Measurements from ENCODE around the gene MIOX.
"Not testable (repeated sequence)": the region's sequence is repeated elsewhere in the genome, so short reads cannot be mapped to it uniquely, and the experiment has no call there.

The MIOX gene

DNA sequence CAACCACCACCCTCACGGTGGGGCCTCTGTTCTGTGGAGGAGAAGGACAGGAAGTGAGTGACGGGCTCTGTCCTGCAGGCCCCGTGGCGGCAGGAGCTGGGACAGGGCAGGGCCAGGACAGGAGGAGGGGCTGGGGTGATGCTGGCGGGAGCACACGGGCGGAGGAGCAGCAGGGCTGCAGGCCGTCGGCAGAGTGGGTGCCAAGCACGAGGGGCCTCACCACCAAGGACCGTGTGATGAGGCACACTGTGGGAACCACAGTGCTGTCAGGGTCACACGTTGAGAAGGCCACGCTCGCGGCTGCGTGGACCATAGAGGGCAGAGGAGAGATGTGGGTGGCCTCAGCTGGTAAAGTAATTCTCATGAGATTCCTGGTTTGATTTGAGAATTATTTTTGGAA is 30.2 kb downstream of the MIOX start:
- Histone ChIP-seq H3K36me3 (peaks cover 39 to 96% (median 83%) of the 10 kb centered on the region in 11 experiments), H4K20me1 (peaks cover 0 to 84% (median 64%) of the 10 kb centered on the region in 11 experiments; a peak in 17 of 22 replicates), H3K9ac (peak overlapping the region in 2 of 11 experiments; percentile 23 to 39; a peak in 2 of 22 replicates), H3K4me1 (peaks cover 0 to 19% (median 15%) of the 10 kb centered on the region in 10 experiments; a peak in 15 of 20 replicates), H3K9me3 (replicated peaks in 1 of 11) (no peaks in the 10 kb centered on the region), H3K4me2 (peak overlapping the region in 2 of 11 experiments; percentile 49 to 57; a peak in 2 of 22 replicates), H3K4me3 (no peak overlapping the region), H3K27me3 (no peaks in the 10 kb centered on the region), H3K27ac (no peak overlapping the region)
- no peak for TF ChIP-seq Cebpa-rat (IDR thresholded peaks at IDR 0.05)

- no peak overlapping the region for H3K27ac ChIP-seq
- TF ChIP-seq Cebpa-rat (IDR thresholded peaks at IDR 0.05), result no peak
- peaks cover 0 to 19% (median 15%) of the 10 kb centered on the region in 10 experiments; a peak in 15 of 20 replicates for H3K4me1 ChIP-seq
- no peaks in the 10 kb centered on the region for H3K9me3 ChIP-seq (replicated peaks in 1 of 11)
- H4K20me1 ChIP-seq, result peaks cover under 1 to 84% (median 64%) of the 10 kb centered on the region in 11 experiments; a peak in 20 of 22 replicates
- no peak overlapping the region for H3K4me3 ChIP-seq
- H3K27me3 ChIP-seq, result no peaks in the 10 kb centered on the region
- peaks cover 46 to 96% (median 87%) of the 10 kb centered on the region in 11 experiments for H3K36me3 ChIP-seq
- H3K9ac ChIP-seq, result peak overlapping the region in 3 of 11 experiments; percentile 16 to 39 (median 23); a peak in 2 of 22 replicates
- H3K4me2 ChIP-seq, result no peak overlapping the region
These were observed 31.0 kb downstream of the MIOX start for GRCh38 chr22:50517495-50518260.

- H3K27ac ChIP-seq, result peak overlapping the region in 1 of 11 experiments; percentile 7; a peak in 1 of 22 replicates
- no peaks in the 10 kb centered on the region for H3K27me3 ChIP-seq
- H3K4me1 ChIP-seq, result peaks cover under 1 to 26% (median 17%) of the 10 kb centered on the region in 10 experiments; a peak in 16 of 20 replicates
- H4K20me1 ChIP-seq, result peaks cover 10 to 84% (median 65%) of the 10 kb centered on the region in 11 experiments
- TF ChIP-seq Cebpa-rat (IDR thresholded peaks at IDR 0.05), result no peak
- H3K9me3 ChIP-seq (replicated peaks in 1 of 11), result no peaks in the 10 kb centered on the region
- peak overlapping the region in 4 of 11 experiments; percentile 9 to 29 (median 18); a peak in 2 of 22 replicates for H3K9ac ChIP-seq
- H3K36me3 ChIP-seq, result peaks cover 56 to 96% (median 89%) of the 10 kb centered on the region in 11 experiments
- no peak overlapping the region for H3K4me3 ChIP-seq
- H3K4me2 ChIP-seq, result no peak overlapping the region
These were observed 31.9 kb downstream of the MIOX start for GRCh38 chr22:50518606-50519005.

GRCh38 chr22:50519151-50519550 is 32.5 kb downstream of the MIOX start:
- no peak overlapping the region for H3K4me2 ChIP-seq
- no peak for TF ChIP-seq Cebpa-rat (IDR thresholded peaks at IDR 0.05)
- H3K4me1 ChIP-seq, result peaks cover 6 to 31% (median 23%) of the 10 kb centered on the region in 10 experiments
- H3K27ac ChIP-seq, result no peak overlapping the region
- H3K9me3 ChIP-seq (replicated peaks in 1 of 11), result no peaks in the 10 kb centered on the region
- H3K27me3 ChIP-seq, result no peaks in the 10 kb centered on the region
- peak overlapping the region in 3 of 11 experiments; percentile 9 to 29 (median 19); a peak in 1 of 22 replicates for H3K9ac ChIP-seq
- H4K20me1 ChIP-seq, result peaks cover 15 to 84% (median 65%) of the 10 kb centered on the region in 11 experiments
- H3K4me3 ChIP-seq, result no peak overlapping the region
- H3K36me3 ChIP-seq, result peaks cover 61 to 97% (median 91%) of the 10 kb centered on the region in 11 experiments

GRCh38 chr22:50520184-50520583 is 33.5 kb downstream of the MIOX start:
- H3K4me2 ChIP-seq, H3K4me3 ChIP-seq: not testable (repeated sequence)
- H3K36me3 ChIP-seq, result peaks cover 63 to 91% (median 86%) of the 10 kb centered on the region in 11 experiments

GRCh38 chr22:50520826-50521453 is 34.3 kb downstream of the MIOX start:
- no peak overlapping the region for H3K9ac ChIP-seq
- H3K4me2 ChIP-seq, result no peak overlapping the region
- H3K9me3 ChIP-seq (replicated peaks in 1 of 11), result no peaks in the 10 kb centered on the region
- peaks cover 63 to 88% (median 85%) of the 10 kb centered on the region in 11 experiments for H3K36me3 ChIP-seq
- H3K27me3 ChIP-seq, result no peaks in the 10 kb centered on the region
- H3K27ac ChIP-seq, result no peak overlapping the region
- H3K4me3 ChIP-seq, result no peak overlapping the region
- peaks cover 22 to 76% (median 60%) of the 10 kb centered on the region in 11 experiments for H4K20me1 ChIP-seq
- H3K4me1 ChIP-seq, result peaks cover 16 to 35% (median 27%) of the 10 kb centered on the region in 10 experiments
- TF ChIP-seq Cebpa-rat (IDR thresholded peaks at IDR 0.05), result no peak

More at GRCh38 chr22:50520184-50520583, 33.5 kb downstream of the MIOX start:
- not testable (repeated sequence) for H3K27ac ChIP-seq; H3K27me3 ChIP-seq; H3K9me3 ChIP-seq (replicated peaks in 1 of 11); H3K9ac ChIP-seq
- Histone ChIP-seq H4K20me1 (peaks cover 23 to 83% (median 65%) of the 10 kb centered on the region in 11 experiments), H3K4me1 (peaks cover 16 to 39% (median 30%) of the 10 kb centered on the region in 10 experiments)

DNA sequence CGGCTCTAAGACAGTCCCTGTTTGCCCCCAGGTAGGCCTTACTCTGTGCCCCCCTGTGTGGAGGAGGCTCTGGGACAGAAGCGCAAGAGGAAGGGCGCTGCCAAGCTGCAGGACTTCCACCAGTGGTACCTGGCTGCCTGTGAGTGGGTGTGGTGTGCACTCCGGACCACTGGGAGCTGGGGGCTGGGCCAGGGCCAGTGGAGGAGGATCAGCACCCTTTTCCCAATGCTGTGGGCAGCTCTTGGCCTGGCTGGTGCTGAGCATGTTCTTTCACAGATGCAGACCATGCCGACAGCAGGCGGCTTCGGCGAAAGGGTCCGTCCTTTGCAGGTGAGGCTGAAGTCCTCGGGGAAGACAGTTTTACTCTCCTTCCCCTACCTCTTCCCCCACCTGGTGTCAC is 35.1 kb downstream of the MIOX start:
- peaks cover 20 to 68% (median 53%) of the 10 kb centered on the region in 11 experiments for H4K20me1 ChIP-seq
- H3K27ac ChIP-seq, result no peak overlapping the region
- H3K4me3 ChIP-seq, result no peak overlapping the region
- no peaks in the 10 kb centered on the region for H3K9me3 ChIP-seq (replicated peaks in 1 of 11)
- H3K9ac ChIP-seq, result 0 out of 22 replicates have a peak overlapping the region, but pooled peaks of 1 of the 11 experiments have one; percentile 18
- no peaks in the 10 kb centered on the region for H3K27me3 ChIP-seq
- H3K4me2 ChIP-seq, result no peak overlapping the region
- peaks cover 63 to 80% (median 78%) of the 10 kb centered on the region in 11 experiments for H3K36me3 ChIP-seq
- H3K4me1 ChIP-seq, result peaks cover 18 to 32% (median 23%) of the 10 kb centered on the region in 10 experiments
- no peak for TF ChIP-seq Cebpa-rat (IDR thresholded peaks at IDR 0.05)

- H3K4me2 ChIP-seq, result no peak overlapping the region
- H3K4me1 ChIP-seq, result peaks cover 21 to 32% (median 26%) of the 10 kb centered on the region in 10 experiments
- no peaks in the 10 kb centered on the region for H3K9me3 ChIP-seq (replicated peaks in 1 of 11)
- H3K36me3 ChIP-seq, result peaks cover 61 to 74% (median 72%) of the 10 kb centered on the region in 11 experiments
- no peak overlapping the region for H3K27ac ChIP-seq
- 0 out of 22 replicates have a peak overlapping the region, but pooled peaks of 1 of the 11 experiments have one; percentile 18 for H3K9ac ChIP-seq
- no peaks in the 10 kb centered on the region; a peak in 1 of 22 replicates for H3K27me3 ChIP-seq
- peaks cover 20 to 62% (median 47%) of the 10 kb centered on the region in 11 experiments for H4K20me1 ChIP-seq
- no peak overlapping the region for H3K4me3 ChIP-seq
- TF ChIP-seq Cebpa-rat (IDR thresholded peaks at IDR 0.05), result no peak
These were observed 35.6 kb downstream of the MIOX start for GRCh38 chr22:50522208-50522805.
